ENCODE results near the gene IFT52.

DNA sequence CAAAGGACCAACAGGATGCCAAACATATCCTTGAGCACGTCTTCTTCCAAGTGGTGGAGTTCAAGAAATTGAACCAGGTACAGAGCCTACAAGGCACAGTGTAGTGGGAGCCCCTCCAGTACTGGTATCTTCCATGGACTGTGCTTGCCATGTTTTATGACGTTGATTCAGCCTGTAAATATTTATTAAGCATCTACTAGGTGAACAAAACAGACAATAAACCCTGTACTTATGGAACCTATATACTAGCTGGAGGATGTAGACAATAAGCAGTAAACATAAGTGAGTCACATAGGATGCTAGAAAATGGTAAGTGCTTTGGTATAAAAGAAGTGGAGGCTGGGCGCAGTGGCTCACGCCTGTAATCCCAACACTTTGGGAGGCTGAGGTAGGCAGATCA, 51.8 kb downstream of the IFT52 start:
- TF ChIP-seq EZH2 (IDR thresholded peaks at IDR 0.05; ENCODE audit: borderline replicate concordance), result no peak
- TF ChIP-seq, protein P1, sequence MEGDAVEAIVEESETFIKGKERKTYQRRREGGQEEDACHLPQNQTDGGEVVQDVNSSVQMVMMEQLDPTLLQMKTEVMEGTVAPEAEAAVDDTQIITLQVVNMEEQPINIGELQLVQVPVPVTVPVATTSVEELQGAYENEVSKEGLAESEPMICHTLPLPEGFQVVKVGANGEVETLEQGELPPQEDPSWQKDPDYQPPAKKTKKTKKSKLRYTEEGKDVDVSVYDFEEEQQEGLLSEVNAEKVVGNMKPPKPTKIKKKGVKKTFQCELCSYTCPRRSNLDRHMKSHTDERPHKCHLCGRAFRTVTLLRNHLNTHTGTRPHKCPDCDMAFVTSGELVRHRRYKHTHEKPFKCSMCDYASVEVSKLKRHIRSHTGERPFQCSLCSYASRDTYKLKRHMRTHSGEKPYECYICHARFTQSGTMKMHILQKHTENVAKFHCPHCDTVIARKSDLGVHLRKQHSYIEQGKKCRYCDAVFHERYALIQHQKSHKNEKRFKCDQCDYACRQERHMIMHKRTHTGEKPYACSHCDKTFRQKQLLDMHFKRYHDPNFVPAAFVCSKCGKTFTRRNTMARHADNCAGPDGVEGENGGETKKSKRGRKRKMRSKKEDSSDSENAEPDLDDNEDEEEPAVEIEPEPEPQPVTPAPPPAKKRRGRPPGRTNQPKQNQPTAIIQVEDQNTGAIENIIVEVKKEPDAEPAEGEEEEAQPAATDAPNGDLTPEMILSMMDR (IDR thresholded peaks at IDR 0.05; ENCODE audit: poor library complexity), result no peak
- TF ChIP-seq EZH2phosphoT487 (IDR thresholded peaks at IDR 0.05; ENCODE audit: low read depth, severe bottlenecking, unreplicated experiment), result no peak

Data from hepatocyte (in vitro differentiated cells).